ENCODE results near the gene WDR83.
A peak's percentile ranks its signal among the peaks of the same experiment; 100 is the strongest.
"Not testable (repeated sequence)": the region's sequence is repeated elsewhere in the genome, so short reads cannot be mapped to it uniquely, and the experiment has no call there.

The WDR83 gene

DNA sequence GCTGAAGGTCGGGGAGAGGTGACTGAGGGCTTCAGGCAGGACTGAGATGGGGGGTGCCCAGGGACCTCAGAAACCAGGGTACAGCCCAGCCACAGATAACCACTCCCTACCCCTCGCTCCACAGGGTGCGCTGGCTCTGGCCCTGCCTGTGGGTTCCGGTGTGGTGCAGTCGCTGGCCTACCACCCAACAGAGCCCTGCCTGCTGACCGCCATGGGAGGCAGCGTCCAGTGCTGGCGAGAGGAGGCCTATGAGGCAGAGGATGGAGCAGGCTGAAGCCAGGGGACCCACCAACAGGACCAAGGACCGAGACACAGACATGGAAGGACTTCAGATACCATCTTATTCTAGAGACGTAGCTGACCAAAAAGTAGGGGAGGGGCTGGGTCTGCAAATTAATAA lies 8.8 kb downstream of the WDR83 start:
- TF ChIP-seq, protein P1, sequence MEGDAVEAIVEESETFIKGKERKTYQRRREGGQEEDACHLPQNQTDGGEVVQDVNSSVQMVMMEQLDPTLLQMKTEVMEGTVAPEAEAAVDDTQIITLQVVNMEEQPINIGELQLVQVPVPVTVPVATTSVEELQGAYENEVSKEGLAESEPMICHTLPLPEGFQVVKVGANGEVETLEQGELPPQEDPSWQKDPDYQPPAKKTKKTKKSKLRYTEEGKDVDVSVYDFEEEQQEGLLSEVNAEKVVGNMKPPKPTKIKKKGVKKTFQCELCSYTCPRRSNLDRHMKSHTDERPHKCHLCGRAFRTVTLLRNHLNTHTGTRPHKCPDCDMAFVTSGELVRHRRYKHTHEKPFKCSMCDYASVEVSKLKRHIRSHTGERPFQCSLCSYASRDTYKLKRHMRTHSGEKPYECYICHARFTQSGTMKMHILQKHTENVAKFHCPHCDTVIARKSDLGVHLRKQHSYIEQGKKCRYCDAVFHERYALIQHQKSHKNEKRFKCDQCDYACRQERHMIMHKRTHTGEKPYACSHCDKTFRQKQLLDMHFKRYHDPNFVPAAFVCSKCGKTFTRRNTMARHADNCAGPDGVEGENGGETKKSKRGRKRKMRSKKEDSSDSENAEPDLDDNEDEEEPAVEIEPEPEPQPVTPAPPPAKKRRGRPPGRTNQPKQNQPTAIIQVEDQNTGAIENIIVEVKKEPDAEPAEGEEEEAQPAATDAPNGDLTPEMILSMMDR (IDR thresholded peaks at IDR 0.05) = no peak
- Histone ChIP-seq H3K4me3 (no peak overlapping the region), H3K27ac (no peak overlapping the region)
- no peak for DNase-seq (ENCODE audit: low spot score)

DNA sequence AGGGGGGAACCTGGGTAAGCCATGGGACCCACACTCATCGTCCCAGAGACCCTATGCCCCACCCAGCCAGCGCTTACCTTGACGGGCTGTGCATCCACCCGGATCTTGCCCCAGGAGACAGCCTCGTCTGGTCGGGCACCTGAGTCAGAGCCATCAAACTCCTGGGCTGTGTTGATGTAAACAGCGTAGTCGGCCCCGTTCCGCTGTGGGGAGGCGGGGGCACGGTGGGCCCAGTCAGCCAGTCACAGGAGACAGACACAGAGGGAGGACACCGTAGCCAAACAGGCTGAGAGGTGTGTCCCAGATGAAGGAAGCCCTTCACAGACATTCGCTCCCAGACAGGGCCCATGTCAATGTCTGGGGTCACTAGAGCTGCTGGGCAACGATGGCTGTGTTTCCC lies 9.3 kb downstream of the WDR83 start:
- H3K27ac ChIP-seq = no peak overlapping the region
- DNase-seq (ENCODE audit: low spot score) = no peak
- TF ChIP-seq, protein P1 (IDR thresholded peaks at IDR 0.05) = no peak

DNA sequence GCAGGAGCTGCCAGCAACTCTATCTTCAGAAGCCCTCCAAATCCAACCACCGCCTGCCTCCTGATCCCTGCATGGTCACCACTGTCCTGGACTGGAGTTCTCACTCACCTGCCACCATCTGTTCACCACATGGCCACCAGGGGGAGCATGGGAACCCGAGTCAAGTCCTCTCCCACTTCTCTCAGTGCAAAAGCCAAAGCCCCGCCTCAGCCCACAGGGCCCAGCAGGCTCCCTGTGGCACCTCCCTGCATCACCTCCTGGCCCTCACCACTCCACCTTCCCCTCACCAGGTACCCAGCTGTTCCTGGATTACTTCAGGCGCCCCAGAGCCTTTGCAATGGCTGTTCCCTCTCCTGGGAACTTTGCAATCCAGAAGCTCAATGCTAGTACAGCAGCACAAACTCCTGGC lies 9.8 kb downstream of the WDR83 start:
- Histone ChIP-seq H3K4me3 (no peak overlapping the region), H3K27ac (no peak overlapping the region)
- TF ChIP-seq, protein P1 (IDR thresholded peaks at IDR 0.05) = peak; percentile 60
- no peak for DNase-seq (ENCODE audit: low spot score)

More for the DNA sequence above, 9.3 kb downstream of the WDR83 start:
- no peak overlapping the region for H3K4me3 ChIP-seq

DNA sequence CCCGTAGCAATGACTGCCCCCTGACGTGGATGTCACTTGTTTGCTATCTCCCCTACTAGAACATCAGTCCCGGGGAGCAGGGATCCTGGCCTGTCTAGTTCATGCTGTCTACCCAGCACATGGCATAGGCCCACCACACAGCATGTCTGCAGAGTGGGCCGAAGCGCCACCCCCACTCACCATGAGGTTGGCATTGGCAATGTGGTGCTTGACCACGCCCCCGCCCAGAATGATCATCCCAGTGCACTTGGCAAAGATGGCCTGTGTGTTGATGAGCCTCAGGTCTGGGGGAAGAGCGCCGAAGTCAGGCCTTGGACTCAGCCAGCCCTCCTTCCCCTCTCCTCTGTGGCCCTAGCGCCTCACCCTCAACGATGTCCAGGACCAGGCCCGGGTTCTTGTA lies 10.3 kb downstream of the WDR83 start:
- DNase-seq (ENCODE audit: low spot score) = no peak
- Histone ChIP-seq H3K27ac (no peak overlapping the region), H3K4me3 (no peak overlapping the region)
- TF ChIP-seq, protein P1 (IDR thresholded peaks at IDR 0.05) = no peak

DNA sequence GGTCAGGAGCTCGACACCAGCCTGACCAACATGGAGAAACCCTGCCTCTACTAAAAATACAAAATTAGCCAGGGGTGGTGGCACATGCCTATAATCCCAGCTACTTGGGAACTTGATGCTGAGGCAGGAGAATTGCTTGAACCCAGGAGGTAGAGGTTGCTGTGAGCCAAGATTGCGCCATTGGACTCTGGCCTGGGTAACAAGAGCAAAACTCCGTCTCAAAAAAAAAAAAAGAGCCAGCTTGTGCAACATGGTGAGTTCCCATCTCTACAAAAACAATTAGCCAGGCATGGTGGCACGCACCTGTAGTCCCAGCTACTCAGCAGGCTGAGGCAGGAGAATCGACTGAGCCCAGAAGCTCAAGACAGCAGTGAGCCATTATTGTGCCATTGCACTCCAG lies 11.4 kb downstream of the WDR83 start:
- not testable (repeated sequence) for DNase-seq (ENCODE audit: low spot score)

DNA sequence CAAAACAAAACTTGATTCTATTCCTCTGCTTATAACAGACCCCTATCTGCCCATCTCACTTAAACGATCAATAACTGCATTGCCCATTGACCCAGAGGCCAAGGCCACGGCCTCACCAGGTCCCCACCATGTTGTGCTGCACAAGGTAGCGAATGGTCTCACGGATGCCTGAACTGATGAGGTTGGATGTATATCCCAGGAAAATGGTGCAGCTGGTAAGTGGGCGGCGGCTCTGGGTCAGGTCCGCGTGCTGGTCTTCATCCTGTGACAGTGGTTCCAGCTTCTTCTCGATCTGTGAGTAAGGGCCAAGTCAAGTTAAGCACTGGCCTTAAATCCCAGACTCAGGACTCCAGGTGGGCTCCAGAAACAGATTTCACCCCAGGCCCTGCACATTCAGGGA lies 13.4 kb downstream of the WDR83 start:
- Histone ChIP-seq H3K27ac (no peak overlapping the region), H3K4me3 (no peak overlapping the region)
- DNase-seq (ENCODE audit: low spot score) = no peak
- TF ChIP-seq, protein P1 (IDR thresholded peaks at IDR 0.05) = no peak

More for the DNA sequence above, 11.4 kb downstream of the WDR83 start:
- H3K4me3 ChIP-seq, H3K27ac ChIP-seq: not testable (repeated sequence)

DNA sequence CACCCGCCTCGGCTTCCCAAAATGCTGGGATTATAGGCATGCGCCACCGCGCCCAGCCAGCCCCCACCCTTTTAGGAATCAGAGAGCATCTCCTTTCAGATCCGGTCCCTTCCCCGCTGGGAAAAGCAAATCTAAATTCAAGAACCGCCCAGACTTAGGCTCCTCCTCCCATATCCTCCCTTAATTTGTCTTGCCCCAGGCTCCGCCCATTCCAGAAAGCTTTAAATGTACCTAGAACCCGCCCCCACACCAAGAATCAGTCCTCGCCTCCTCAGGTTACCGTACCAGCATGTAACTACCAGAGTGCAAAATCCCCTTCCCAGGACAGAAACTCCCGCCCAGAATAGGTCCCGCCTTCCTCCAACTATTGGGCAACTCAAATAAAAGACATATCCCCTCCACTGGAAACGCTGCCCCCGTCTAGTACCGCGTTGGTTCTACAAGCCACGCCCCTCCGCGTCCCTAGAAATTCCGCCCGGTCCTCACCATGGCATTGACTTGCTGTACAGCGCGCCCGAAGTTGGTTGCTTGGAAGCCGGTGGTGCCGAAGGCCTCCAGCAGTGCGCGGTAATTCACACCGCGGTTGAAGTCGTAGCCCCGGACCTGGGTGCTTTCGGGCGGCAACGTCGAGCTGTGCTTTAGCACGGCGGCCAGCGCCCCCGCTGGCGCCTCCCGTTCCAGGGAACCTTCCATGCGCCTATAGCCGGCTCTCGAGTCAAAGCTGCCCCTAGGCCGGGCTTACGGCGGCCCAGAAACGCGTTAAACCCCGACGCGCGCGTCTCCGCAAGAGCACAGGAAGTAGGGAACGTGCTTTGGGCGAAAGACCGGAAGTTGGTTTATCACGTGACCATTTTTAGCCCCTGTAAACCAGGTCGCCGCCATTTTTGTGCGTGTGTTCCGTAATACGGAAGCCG lies 14.7 kb downstream of the WDR83 start, which contains the start of gene DHPS:
Gene DHPS, minus strand, starts transcription at position 807 of the 914 bp plus-strand sequence. Its CDS starts 114 bp downstream, at position 693.
- Histone ChIP-seq H3K4me3 (peak within 1 kb of the TSS; percentile 86), H3K27ac (peak within 1 kb of the TSS; percentile 90 to 95)
- TF ChIP-seq, protein P1 (IDR thresholded peaks at IDR 0.05) = no peak
- peak; percentile 92 for DNase-seq (ENCODE audit: low spot score)

All from coronary artery (tissue), 2 donors.